A549 (cell line): Measurements from ENCODE around the gene NAP1L1. TPM values are rescaled to one million over a fixed set of nuclear protein-coding genes. Genes with fewer than 3 reads are reported as not detected.

Experiments
- ATAC-seq, 2 experiments: fragments of 200-7000 bp in 1 of 2; fragments of >200 bp in 1 of 2; cut with Nextera tagmentation in 1 of 2; cut with Tn5 transposase in 1 of 2; 3 replicates each; pipeline versions ENCODE4 v1.8.0 to v1.9.1; 2018 to 2020; ENCODE audit warnings: mild to moderate bottlenecking in 1 of 2, moderate library complexity in 1 of 2
- CTCF ChIA-PET: fragments of 300-600 bp; sonication (Branson Sonifier 250); formaldehyde crosslinking; extraction: SDS; loops from one replicate; lab custom pipeline; 2021; ENCODE audit warnings: antibody characterized with exemption, inconsistent platforms; lab: Yijun Ruan, JAX
- POLR2A ChIA-PET: fragments of 350-600 bp; formaldehyde crosslinking; extraction: SDS; loops from one replicate; lab custom pipeline; 2021; ENCODE audit warnings: antibody characterized with exemption, inconsistent platforms; lab: Yijun Ruan, JAX
- DNase-seq, 2 experiments: peaks; one replicate each; pipeline versions ENCODE4 v3.0.0 to v3.0.0-alpha.2; 2011 to 2016; ENCODE audit warnings: low read depth in 1 of 2, low spot score in 1 of 2
- FAIRE-seq: peaks from 2 replicates; lab custom pipeline; 2011; peaks lifted over from hg19 to GRCh38; lab: Jason Lieb, UNC
- H3K27ac ChIP-seq, 2 experiments: fragments of >200 bp; sonication (Bioruptor Twin); formaldehyde crosslinking; 3 replicates each; pipeline ENCODE4 v1.5.1; 2016 to 2017
- H3K4me1 ChIP-seq: fragments of >200 bp; sonication (Bioruptor Twin); formaldehyde crosslinking; 3 replicates; pipeline ENCODE4 v1.6.1; 2016
- H3K4me2 ChIP-seq: fragments of >200 bp; sonication (Bioruptor Twin); formaldehyde crosslinking; 3 replicates; pipeline ENCODE4 v1.6.1; 2016
- H3K4me3 ChIP-seq: fragments of >200 bp; sonication (Bioruptor Twin); formaldehyde crosslinking; 3 replicates; pipeline ENCODE4 v1.5.1; 2016
- H3K9me3 ChIP-seq: fragments of >200 bp; sonication (Bioruptor Twin); formaldehyde crosslinking; 3 replicates; pipeline ENCODE4 v1.6.1; 2016
- BCL3 ChIP-seq: fragments of >200 bp; sonication (Bioruptor Twin); formaldehyde crosslinking; IDR thresholded peaks from 3 replicates; pipeline ENCODE4 v1.6.1; 2016
- BHLHE40 ChIP-seq: IDR thresholded peaks from 2 replicates; pipeline ENCODE4 v1.6.1; 2012; ENCODE audit warnings: low read depth, low read length, inconsistent platforms
- CEBPB ChIP-seq, 2 experiments: fragments of >200 bp in 1 of 2; sonication (Bioruptor Twin) in 1 of 2; formaldehyde crosslinking in 1 of 2; IDR thresholded peaks; 2 replicates each; pipeline ENCODE4 v1.6.1; 2012 to 2016
- CHD4 ChIP-seq: fragments of 200-600 bp; sonication (generic); IDR thresholded peaks from 2 replicates; pipeline ENCODE4 v1.6.1; 2016; ENCODE audit warnings: antibody characterized with exemption, mild to moderate bottlenecking, borderline replicate concordance
- ELK1 ChIP-seq: fragments of 150-350 bp; IDR thresholded peaks from 2 replicates; pipeline ENCODE4 v1.6.1; 2014; ENCODE audit warnings: low read depth, mild to moderate bottlenecking, low read length
- ESRRA ChIP-seq: fragments of 150-350 bp; IDR thresholded peaks from 2 replicates; pipeline ENCODE4 v1.6.1; 2014; ENCODE audit warnings: mild to moderate bottlenecking, low read length, borderline replicate concordance
- FOSB ChIP-seq: fragments of 250-450 bp; sonication (Bioruptor Pico); IDR thresholded peaks from 2 replicates; pipeline ENCODE4 v1.5.0; 2020; ENCODE audit warnings: mild to moderate bottlenecking, moderate library complexity
- HES2 ChIP-seq: fragments of >200 bp; sonication (Bioruptor Twin); formaldehyde crosslinking; IDR thresholded peaks from 2 replicates; pipeline ENCODE4 v1.6.1; 2016
- HMGXB4 ChIP-seq: fragments of 250-450 bp; sonication (Bioruptor Pico); IDR thresholded peaks from 2 replicates; pipeline ENCODE4 v1.5.0; 2021; ENCODE audit warnings: mild to moderate bottlenecking, moderate library complexity, borderline replicate concordance
- HOXB13 ChIP-seq: fragments of 250-450 bp; sonication (Bioruptor Pico); IDR thresholded peaks from 2 replicates; pipeline ENCODE4 v1.5.0; 2020; ENCODE audit warnings: low read depth, mild to moderate bottlenecking, moderate library complexity
- HOXB5 ChIP-seq: fragments of 250-450 bp; sonication (Bioruptor Pico); IDR thresholded peaks from 2 replicates; pipeline ENCODE4 v1.5.0; 2020; ENCODE audit warnings: mild to moderate bottlenecking, moderate library complexity
- JUN ChIP-seq, 2 experiments: fragments of >200 bp; sonication (Bioruptor Twin); formaldehyde crosslinking; IDR thresholded peaks; 2 replicates in 1 of 2; 3 replicates in 1 of 2; pipeline ENCODE4 v1.6.1; 2016 to 2017
- KDM1A ChIP-seq: fragments of 200-600 bp; sonication (generic); IDR thresholded peaks from 2 replicates; pipeline ENCODE4 v1.6.1; 2016; ENCODE audit warnings: low read depth, mild to moderate bottlenecking
- KDM5A ChIP-seq: fragments of 200-600 bp; sonication (generic); IDR thresholded peaks from 2 replicates; pipeline ENCODE4 v1.6.1; 2016; ENCODE audit warnings: antibody characterized with exemption, mild to moderate bottlenecking
- MAZ ChIP-seq: fragments of 150-350 bp; IDR thresholded peaks from 2 replicates; pipeline ENCODE4 v1.6.1; 2014; ENCODE audit warnings: antibody characterized with exemption, low read depth, low read length, borderline replicate concordance
- MYC ChIP-seq: IDR thresholded peaks from 2 replicates; pipeline ENCODE4 v1.6.1; 2012; ENCODE audit warnings: mild to moderate bottlenecking, inconsistent platforms, low read length, improper control_type of control experiment, borderline replicate concordance
- NFE2L2 ChIP-seq: fragments of 150-350 bp; conservative IDR thresholded peaks from 2 replicates; pipeline ENCODE4 v1.6.1; 2014; ENCODE audit warnings: low read length
- PHF8 ChIP-seq: fragments of 200-600 bp; sonication (generic); IDR thresholded peaks from 2 replicates; pipeline ENCODE4 v1.6.1; 2016; ENCODE audit warnings: low read depth, mild to moderate bottlenecking, antibody characterized with exemption, moderate library complexity, borderline replicate concordance
- RAD21 ChIP-seq, 2 experiments: fragments of >200 bp in 1 of 2; sonication (Bioruptor Twin) in 1 of 2; formaldehyde crosslinking in 1 of 2; IDR thresholded peaks in 1 of 2; conservative IDR thresholded peaks in 1 of 2; 2 replicates in 1 of 2; 3 replicates in 1 of 2; pipeline ENCODE4 v1.6.1; 2012 to 2018; ENCODE audit warnings: inconsistent platforms in 1 of 2
- RARB ChIP-seq: fragments of 250-450 bp; sonication (Bioruptor Pico); IDR thresholded peaks from 2 replicates; pipeline ENCODE4 v1.8.0; 2021; ENCODE audit warnings: mild to moderate bottlenecking, moderate library complexity
- RCOR1 ChIP-seq: fragments of 150-350 bp; IDR thresholded peaks from 2 replicates; pipeline ENCODE4 v1.6.1; 2014; ENCODE audit warnings: antibody characterized with exemption, low read length, low read depth
- REST ChIP-seq: fragments of 200-600 bp; sonication (generic); IDR thresholded peaks from 2 replicates; pipeline ENCODE4 v1.6.1; 2016; ENCODE audit warnings: antibody characterized with exemption, mild to moderate bottlenecking, moderate library complexity
- RFX5 ChIP-seq: fragments of 450-650 bp; IDR thresholded peaks from 2 replicates; pipeline ENCODE4 v1.7.1; 2014; ENCODE audit warnings: antibody characterized with exemption, mild to moderate bottlenecking, moderate library complexity
- RNF2 ChIP-seq: fragments of 200-600 bp; sonication (generic); IDR thresholded peaks from 2 replicates; pipeline ENCODE4 v1.6.1; 2016; ENCODE audit warnings: low read depth, mild to moderate bottlenecking, antibody characterized with exemption, moderate library complexity, borderline replicate concordance
- SREBF2 ChIP-seq: fragments of 450-650 bp; IDR thresholded peaks from 2 replicates; pipeline ENCODE4 v1.6.1; 2014; ENCODE audit warnings: mild to moderate bottlenecking, moderate library complexity
- TFCP2L1 ChIP-seq: fragments of 250-450 bp; sonication (Bioruptor Pico); IDR thresholded peaks from 2 replicates; pipeline ENCODE4 v1.5.0; 2021; ENCODE audit warnings: mild to moderate bottlenecking
- TP53 ChIP-seq: fragments of 250-450 bp; sonication (Bioruptor Pico); IDR thresholded peaks from 2 replicates; pipeline ENCODE4 v1.5.0; 2021; ENCODE audit warnings: mild to moderate bottlenecking, moderate library complexity
- ZC3H11A ChIP-seq: fragments of 450-650 bp; IDR thresholded peaks from 2 replicates; pipeline ENCODE4 v1.6.1; 2014; ENCODE audit warnings: antibody characterized with exemption, mild to moderate bottlenecking
- ZFP36 ChIP-seq: fragments of 450-650 bp; IDR thresholded peaks from 2 replicates; pipeline ENCODE4 v1.6.1; 2014; ENCODE audit warnings: borderline replicate concordance; ENCODE audit not compliant: partially characterized antibody
- ZNF302 ChIP-seq: fragments of 250-450 bp; sonication (Bioruptor Pico); IDR thresholded peaks from 2 replicates; pipeline ENCODE4 v1.9.0; 2021; ENCODE audit warnings: inconsistent platforms, mild to moderate bottlenecking, moderate library complexity
- WGBS: methylation state at CpG from one replicate; pipeline ENCODE4 v1.1.6; 2017; ENCODE audit errors: missing lambda C conversion rate; 5-methylcytosine and 5-hydroxymethylcytosine counted together
- polyA plus RNA-seq, 4 experiments: library from polyadenylated mRNA; depleted of rRNA in 3 of 4; stranded (reverse); fragments of >200 nt; fragmentation: RNase III in 1 of 4; extraction: RNeasy Plus Mini Kit Qiagen cat#74134 plus additional on column Dnase treatment in 1 of 4; gene quantifications; 2 replicates in 3 of 4; 3 replicates in 1 of 4; pipeline ENCODE4 v1.2.3, GENCODE V29; 2011 to 2017

The NAP1L1 gene
- polyA plus RNA-seq, 2 of the 4 experiments (the other 2 are of a cell fraction), result 709 to 943 TPM

GRCh38 chr12:76025601-76026575 lies 58.6 kb downstream of the NAP1L1 start:
- ChIA-PET POLR2A (interaction anchor here (0.5 to 3.3 kb wide), 18 partner anchors 12 to 514 kb away, joined by 3 to 17 read pairs (median 4); partner anchors contain the start of genes BBS10 and KRR1), CTCF (interaction anchor here (1.3 to 2.7 kb wide), 3 partner anchors 53 to 498 kb away, joined by 4 to 9 read pairs (median 7); no protein-coding TSS in a partner anchor)
- FAIRE-seq (no peak), ATAC-seq (peak; percentile 6 to 40; a peak in 5 of 6 replicates), DNase-seq (peak in 1 of 2 experiments; percentile 70)
- Histone ChIP-seq H3K27ac (peak overlapping the region; percentile 90 to 92), H3K4me2 (peak overlapping the region; percentile 75), H3K4me1 (peaks cover 48% of the 10 kb centered on the region), H3K4me3 (peak overlapping the region; percentile 87; the same call in 1 of the 3 replicates), H3K9me3 (no peaks in the 10 kb centered on the region)
- WGBS, result 21% methylated on average over 7 of the region's 7 CpGs
- TF ChIP-seq SREBF2 (no peak), KDM1A (no peak), BCL3 (no peak; the same call in 2 of the 3 replicates), HES2 (no peak), ZNF302 (no peak), HOXB13 (CRISPR knock-in tag) (0 out of 2 replicates have a peak, but pooled peaks have one; percentile 5), ZC3H11A (no peak), HOXB5 (no peak), MAZ (no peak), RNF2 (no peak), CHD4 (no peak), ESRRA (no peak), FOSB (CRISPR knock-in tag) (peak; percentile 85), ZFP36 (no peak), PHF8 (no peak), RCOR1 (no peak), REST (no peak), JUN (IDR thresholded peaks at IDR 0.05) (peak; percentile 2 to 25; a peak in 2 of 5 replicates), MYC (no peak), KDM5A (no peak), RARB (CRISPR knock-in tag) (peak; percentile 39; the same call in 1 of the 2 replicates), RFX5 (no peak), ELK1 (no peak), NFE2L2 (no peak), HMGXB4 (CRISPR knock-in tag) (no peak), CEBPB (IDR thresholded peaks at IDR 0.05) (no peak), RAD21 (conservative IDR thresholded peaks at IDR 0.05 in 1 of 2, IDR thresholded peaks at IDR 0.05 in 1 of 2) (no peak), TFCP2L1 (CRISPR knock-in tag) (peak; percentile 86; the same call in 1 of the 2 replicates), BHLHE40 (no peak), TP53 (peak; percentile 90; the same call in 1 of the 2 replicates)
